K562 (cell line): ENCODE results near the gene GPR37.

Source experiments
- CHCHD3 ChIP-seq: fragments of 250-450 bp; sonication (Bioruptor Pico); IDR thresholded peaks from 2 replicates; pipeline ENCODE4 v2.1.2; 2022; ENCODE audit warnings: mild to moderate bottlenecking
- HDAC3 ChIP-seq: fragments of 450-650 bp; IDR thresholded peaks from 2 replicates; pipeline ENCODE4 v1.6.1; 2018; ENCODE audit warnings: borderline replicate concordance, mild to moderate bottlenecking, moderate library complexity; ENCODE audit not compliant: partially characterized antibody
- RNF2 ChIP-seq: sonication (generic); IDR thresholded peaks from 2 replicates; pipeline ENCODE4 v1.6.1; 2016
- TRIM28 ChIP-seq: fragments of 450-650 bp; IDR thresholded peaks from 2 replicates; pipeline ENCODE4 v1.6.1; 2017
- ZBTB26 ChIP-seq: fragments of 450-650 bp; formaldehyde crosslinking; IDR thresholded peaks from 2 replicates; pipeline ENCODE4 v1.4.0; 2022; ENCODE audit warnings: missing genetic modification characterization
- ZNF561 ChIP-seq: fragments of 450-650 bp; formaldehyde crosslinking; conservative IDR thresholded peaks from 2 replicates; pipeline ENCODE4 v1.4.0; 2020; ENCODE audit warnings: mild to moderate bottlenecking, moderate library complexity
- TF ChIP-seq, protein P1 (sequence below): fragments of 450-650 bp; IDR thresholded peaks from 2 replicates; pipeline ENCODE4 v1.7.0; 2016; ENCODE audit warnings: borderline replicate concordance
- TF ChIP-seq, protein P2 (sequence below): sonication (generic); formaldehyde crosslinking; IDR thresholded peaks from 2 replicates; pipeline ENCODE4 v1.8.0; 2022; ENCODE audit warnings: missing genetic modification reagents, mild to moderate bottlenecking, borderline replicate concordance

DNA sequence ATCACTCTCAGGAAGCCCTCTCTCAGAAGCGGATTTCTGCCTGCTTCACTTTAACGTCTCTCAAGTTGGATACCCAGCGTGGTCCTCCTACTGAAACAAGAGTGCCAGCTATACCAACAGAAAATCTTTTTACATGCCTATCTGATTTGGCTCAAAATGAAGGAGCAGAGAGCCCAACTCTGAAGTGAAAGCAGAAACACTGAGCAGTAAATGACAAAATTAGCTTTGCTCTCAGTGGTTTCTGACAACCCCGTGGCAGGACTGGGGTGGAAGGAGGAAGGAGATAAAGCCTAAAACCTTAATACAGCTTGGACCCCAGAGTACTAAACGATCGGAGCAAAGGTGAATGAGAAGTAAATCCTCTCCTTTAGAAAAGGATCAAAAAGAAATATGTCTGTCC, 25.1 kb upstream of the GPR37 start:
- no peak for TF ChIP-seq ZNF561 (CRISPR knock-in tag)
- no peak for TF ChIP-seq ZBTB26
- TF ChIP-seq CHCHD3 (CRISPR knock-in tag), result no peak
- TF ChIP-seq, protein P1, sequence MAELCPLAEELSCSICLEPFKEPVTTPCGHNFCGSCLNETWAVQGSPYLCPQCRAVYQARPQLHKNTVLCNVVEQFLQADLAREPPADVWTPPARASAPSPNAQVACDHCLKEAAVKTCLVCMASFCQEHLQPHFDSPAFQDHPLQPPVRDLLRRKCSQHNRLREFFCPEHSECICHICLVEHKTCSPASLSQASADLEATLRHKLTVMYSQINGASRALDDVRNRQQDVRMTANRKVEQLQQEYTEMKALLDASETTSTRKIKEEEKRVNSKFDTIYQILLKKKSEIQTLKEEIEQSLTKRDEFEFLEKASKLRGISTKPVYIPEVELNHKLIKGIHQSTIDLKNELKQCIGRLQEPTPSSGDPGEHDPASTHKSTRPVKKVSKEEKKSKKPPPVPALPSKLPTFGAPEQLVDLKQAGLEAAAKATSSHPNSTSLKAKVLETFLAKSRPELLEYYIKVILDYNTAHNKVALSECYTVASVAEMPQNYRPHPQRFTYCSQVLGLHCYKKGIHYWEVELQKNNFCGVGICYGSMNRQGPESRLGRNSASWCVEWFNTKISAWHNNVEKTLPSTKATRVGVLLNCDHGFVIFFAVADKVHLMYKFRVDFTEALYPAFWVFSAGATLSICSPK, result no peak
- TF ChIP-seq TRIM28, result no peak
- TF ChIP-seq HDAC3, result no peak
- TF ChIP-seq RNF2, result no peak
- TF ChIP-seq, protein P2, sequence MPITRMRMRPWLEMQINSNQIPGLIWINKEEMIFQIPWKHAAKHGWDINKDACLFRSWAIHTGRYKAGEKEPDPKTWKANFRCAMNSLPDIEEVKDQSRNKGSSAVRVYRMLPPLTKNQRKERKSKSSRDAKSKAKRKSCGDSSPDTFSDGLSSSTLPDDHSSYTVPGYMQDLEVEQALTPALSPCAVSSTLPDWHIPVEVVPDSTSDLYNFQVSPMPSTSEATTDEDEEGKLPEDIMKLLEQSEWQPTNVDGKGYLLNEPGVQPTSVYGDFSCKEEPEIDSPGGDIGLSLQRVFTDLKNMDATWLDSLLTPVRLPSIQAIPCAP (CRISPR knock-in tag), result no peak
